ENCODE data around the gene PWP2.
"Not testable (repeated sequence)": the region's sequence is repeated elsewhere in the genome, so short reads cannot be mapped to it uniquely, and the experiment has no call there.

The PWP2 gene

GRCh38 chr21:44107026-44107501 lies at the start of gene PWP2:
Gene PWP2 (plus strand): TSS chr21:44107399. CDS start chr21:44107417, 18 bp downstream.
- not testable (repeated sequence) for DNase-seq

DNA sequence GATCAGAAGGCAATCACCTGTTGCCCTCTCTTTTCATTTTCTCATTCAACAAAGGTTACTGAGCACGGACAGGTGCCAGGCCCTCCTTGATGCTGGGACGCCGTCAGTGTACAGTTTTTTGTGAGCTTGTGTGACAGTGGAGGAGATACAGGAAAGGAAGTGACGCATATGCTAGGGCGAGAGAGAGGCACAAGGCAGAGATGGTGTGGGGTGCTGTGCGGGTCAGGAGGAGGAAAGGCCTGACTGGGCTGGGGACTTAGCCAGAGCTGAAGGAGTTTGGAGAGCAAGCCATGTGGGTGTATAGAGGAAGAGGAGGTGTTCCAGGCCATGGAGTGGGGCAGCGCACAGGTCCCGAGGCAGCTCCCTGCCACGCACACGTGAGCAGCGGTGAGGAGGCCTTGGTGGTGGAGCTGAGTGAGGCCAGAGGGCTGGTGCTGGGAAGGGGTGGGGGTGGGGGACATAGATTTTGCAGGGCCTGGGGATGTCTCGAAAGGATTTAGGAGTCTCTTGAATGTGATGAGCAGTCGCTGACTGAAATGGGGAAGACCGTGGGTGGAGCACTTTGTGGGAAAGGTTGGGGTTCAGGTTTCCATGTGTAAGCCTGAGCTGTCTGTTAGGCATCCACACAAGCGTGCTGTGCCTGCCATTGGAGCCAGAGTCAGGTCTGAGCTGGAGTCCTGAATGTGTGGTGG lies 49.1 kb upstream of the PWP2 start:
- DNase-seq = no peak

DNA sequence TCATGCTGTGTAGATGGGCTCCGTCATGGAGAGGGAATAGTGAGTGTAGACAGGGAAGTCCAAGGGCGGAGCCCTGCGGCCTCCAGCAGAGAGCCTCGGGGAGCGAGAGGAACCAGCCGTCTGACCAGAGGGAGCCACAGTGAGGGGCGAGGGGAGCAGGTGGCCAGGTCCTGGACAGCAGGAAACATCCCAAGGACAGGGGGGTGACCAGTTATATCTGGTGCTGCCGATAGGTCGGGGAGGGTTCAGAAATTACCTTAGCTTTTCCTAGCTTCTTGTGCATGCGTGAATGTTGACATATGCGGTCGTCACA lies 48.6 kb upstream of the PWP2 start:
- DNase-seq = no peak

- DNase-seq = peak in 1 of 3 experiments; percentile 14
Measured at GRCh38 chr21:44058981-44059380, 48.2 kb upstream of the PWP2 start.

- DNase-seq = peak in 1 of 3 experiments; percentile 43
Measured at GRCh38 chr21:44059710-44060109, 47.5 kb upstream of the PWP2 start.

GRCh38 chr21:44062380-44062779 lies 44.8 kb upstream of the PWP2 start:
- no peak for DNase-seq

DNA sequence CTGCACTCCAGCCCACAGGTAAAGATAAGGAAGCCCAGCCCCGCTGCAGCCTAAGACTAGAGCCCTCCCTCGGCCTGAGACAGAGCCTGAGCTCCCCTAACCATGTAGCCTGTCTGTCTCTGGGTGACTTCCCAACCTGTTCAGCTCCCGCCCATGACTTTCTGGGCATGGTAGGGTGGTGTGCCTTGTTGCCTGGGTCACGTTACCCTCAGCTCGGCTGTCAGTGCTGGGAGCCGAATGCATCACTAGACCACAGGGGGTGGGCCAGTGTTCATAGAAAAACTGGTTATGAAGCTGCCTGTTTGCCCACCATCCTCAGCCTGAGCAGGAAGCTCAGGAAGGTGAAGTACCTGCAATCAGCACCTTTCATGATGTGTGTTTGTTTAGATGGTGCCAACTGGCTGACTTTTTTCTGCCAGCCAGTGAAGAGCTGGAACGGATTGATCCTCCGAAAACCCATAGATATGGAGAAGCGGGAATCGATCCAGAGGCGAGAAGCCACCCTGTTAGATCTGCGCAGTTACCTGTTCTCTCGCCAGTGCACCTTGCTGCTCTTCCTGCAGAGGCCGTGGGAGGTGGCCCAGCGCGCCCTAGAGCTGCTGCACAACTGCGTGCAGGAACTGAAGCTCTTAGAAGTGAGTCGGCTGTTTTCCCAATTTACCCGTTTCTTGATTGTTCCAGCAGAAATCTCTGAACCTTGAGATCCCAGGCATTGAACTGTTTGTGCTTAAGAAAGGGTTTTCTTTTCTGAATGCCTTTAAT lies 43.9 kb upstream of the PWP2 start:
- DNase-seq = no peak

GRCh38 chr21:44064852-44065403 lies 42.3 kb upstream of the PWP2 start:
- no peak for DNase-seq

- no peak for DNase-seq
Measured at GRCh38 chr21:44065428-44065827, 41.8 kb upstream of the PWP2 start.

DNA sequence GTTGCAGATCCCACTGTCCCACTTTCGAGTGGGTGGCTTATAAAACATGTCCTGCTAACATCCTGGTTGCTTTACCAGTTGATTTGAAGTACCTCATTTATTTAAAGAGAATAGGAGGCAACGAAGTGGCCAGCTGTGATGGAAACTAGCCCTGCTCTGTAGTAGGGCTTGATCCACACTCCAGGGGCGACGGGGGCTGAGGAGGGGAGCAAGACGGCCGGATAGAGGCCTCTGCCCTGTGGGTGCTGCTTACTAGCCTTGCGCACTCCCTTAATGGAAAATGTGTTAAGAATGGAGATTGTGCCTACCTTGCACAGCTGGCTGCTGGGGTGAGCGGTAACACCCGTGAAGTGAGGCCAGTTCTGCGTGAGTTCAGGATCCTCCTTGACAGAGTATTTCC lies 41.1 kb upstream of the PWP2 start:
- no peak for DNase-seq

DNA sequence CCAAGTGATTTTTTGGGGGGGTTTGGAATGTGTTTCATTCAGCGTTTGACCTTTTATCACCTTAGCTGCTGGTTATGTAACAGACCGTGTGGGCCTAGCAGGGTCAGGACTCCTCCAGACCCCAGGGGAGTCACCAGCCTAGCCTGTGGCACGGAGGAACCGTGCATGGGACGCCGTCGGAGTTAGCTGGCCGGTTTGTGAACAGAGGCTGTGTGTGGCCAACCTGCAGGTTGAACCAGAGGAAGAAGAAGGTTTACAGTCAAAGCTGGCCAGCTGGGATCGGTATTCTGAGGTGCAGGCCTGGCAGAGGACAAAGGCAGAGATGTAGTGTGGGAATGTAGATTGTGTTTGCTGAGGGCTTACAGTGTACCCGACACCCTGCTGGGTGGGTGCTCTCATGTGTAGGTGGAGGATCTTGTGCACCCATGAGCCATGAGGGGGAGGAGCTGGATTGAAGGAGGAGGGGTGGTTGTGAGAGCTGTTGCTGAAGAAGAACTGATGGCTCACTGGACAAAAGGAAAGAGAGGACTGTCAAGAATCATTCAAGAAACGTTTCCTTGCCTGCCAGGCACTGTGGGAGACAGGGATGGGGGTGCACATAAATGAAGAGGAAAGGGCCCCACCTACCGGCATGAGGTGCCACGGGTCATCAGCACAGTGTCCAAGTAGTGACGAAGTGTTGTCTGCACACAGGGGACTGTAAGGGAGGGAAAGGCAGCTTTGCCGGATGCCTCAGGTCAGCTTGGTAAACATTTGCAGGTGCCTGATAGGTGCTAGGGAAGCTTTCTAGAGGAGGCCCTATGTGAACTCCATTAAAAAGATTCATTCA lies 40.0 kb upstream of the PWP2 start:
- DNase-seq = no peak

DNA sequence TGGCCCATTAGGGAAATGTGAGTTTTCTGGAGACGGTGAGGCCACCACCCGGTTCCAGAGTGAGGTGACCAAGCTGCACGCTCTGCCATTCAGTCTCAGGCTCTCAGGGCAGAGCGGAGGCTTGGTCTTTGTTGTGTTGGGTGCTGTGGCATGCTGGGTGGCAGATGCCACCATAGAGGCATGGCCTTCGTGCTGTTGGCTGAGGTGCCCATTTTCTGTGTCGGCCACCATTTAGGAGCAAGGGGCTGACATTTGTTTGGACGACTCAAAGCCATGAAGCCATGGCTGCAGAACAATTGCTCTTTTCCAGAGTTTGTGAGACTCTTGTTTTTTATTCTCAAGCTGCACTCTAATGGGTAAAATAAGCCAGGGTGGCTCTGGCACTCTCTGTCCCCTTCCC lies 36.8 kb upstream of the PWP2 start:
- no peak for DNase-seq

DNA sequence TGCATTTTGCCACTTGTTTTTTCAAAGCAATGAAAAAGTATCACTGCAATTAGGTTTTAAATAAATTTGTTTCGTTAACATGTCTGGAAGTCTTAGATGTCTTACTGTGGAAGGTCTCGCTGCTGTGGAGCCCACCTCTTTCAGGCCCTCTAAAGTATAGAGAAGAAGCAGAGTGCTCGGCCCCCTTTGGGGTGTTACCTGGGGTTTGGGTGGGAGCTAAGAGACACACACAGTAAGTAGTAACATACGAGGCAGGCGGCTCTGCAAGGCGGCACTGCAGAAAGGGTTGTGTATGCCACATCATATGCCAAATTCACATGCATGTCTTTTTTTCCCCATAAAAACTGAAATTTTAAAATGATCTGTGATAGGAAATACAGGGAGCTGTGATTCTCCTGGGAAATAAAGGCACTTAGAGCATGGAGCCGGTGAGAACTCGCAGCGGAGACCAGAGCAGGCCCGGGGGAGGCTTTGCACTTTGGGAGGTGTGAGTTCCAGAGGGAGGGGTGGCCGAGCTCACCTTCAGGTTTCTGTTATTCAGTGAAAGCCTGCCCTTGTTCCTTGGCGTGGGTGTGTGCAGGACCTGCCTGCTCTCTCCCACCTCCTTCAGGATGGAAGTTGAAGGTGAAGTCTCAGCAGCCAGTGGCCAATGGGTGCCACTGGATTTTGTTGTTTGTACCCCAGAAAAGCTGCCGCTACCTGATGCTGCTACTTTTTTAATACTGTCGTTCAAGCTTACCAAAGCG lies 35.7 kb upstream of the PWP2 start:
- DNase-seq = no peak

DNA sequence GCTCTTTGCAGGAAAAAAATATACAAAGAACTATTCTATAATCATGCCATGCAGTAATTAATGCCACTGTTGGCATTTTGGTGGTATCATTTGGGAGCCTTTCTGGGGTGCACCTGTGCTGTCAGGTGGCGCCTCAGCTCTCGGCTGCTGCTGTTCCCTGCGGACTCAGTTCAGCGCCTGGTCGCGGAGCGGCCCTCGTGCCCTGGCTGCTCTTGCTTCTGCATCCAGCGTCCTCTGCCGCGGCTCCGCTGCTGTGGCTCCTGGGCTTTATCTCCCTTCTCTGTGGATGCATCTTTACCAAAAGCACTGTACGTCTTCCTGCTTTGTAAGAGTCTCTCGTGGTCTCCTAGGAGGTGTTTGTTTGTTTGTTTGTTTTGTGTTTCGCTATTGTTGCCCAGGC lies 35.1 kb upstream of the PWP2 start:
- no peak for DNase-seq

GRCh38 chr21:44074315-44074958 lies 32.8 kb upstream of the PWP2 start:
- no peak for DNase-seq

DNA sequence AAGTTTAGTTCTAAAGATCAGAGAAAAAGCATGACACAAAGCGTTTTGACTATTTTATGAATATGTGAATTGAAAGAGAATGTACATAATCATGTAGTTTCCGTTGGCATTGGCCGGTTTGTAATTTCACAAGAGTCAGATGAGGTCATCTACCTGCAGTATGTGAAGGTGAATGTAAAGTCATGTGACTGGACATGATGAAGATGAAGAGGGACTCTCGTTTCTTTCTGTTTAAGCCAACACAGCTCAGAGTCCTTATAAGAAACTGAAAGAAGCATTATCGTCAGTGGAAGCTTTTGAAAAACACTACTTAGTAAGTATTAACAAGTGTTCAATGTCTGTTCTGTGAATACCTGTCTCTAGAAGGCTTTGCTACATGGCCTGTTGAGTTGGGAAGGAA lies 30.9 kb upstream of the PWP2 start:
- DNase-seq = no peak

GRCh38 chr21:44078411-44078981 lies 28.7 kb upstream of the PWP2 start:
- DNase-seq = no peak

DNA sequence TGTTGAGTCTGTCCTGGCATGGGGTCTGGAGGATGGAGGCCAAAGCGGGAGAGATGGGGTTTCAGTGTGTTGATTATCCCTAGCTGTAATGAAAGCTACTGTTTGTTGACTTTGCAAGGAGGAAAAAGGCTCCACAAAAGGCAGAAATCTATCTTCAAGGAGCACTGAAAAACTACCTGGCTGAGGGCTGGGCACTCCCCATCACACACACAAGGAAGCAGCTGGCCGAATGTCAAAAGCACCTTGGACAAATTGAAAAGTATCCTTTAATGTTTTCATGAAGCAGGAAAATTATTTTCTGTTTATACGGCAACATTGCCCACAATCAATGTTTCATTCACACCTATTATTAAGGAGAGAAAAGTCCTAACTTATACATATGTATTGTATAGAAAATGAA lies 27.8 kb upstream of the PWP2 start:
- DNase-seq = no peak

DNA sequence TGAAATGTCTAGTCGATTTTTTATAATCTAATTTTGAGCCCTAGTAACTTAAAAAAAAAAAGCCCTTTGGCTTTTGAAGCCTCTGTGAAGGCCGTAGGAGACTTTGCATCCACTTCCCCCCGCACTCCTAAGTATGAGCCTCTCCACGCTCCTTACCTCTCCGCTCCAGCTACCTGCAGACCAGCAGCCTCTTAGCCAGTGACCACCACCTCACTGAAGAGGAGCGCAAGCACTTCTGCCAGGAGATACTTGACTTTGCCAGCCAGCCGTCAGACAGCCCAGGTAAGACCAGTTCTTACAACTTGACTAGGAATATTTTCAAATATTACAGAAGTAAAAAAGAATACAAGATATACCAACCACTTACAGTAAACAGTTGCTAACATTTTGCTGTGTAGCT lies 27.4 kb upstream of the PWP2 start:
- DNase-seq = no peak

DNA sequence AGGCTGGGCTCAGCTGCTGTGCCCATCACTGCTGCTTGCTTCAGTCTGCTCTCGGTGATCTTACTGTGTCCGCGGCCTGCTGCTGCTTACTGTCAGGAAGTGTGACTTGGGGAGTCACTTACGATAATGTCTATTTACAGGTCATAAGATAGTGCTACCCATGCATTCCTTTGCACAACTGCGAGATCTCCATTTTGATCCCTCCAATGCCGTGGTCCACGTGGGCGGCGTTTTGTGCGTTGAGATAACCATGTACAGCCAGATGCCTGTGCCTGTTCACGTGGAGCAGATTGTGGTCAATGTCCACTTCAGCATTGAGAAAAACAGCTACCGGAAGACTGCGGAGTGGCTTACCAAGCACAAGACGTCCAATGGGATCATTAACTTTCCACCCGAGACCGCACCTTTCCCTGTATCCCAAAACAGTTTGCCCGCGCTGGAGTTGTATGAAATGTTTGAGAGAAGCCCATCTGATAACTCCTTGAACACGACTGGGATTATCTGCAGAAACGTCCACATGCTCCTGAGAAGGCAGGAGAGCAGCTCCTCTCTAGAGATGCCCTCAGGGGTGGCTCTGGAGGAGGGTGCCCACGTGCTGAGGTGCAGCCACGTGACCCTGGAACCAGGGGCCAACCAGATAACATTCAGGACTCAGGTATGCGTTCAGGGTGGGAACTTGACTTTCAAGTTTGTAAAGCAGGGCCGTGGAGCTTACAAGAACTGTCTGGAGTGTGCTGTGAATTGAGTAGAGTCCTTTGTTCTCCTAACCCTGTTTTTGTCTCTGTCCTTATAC lies 24.4 kb upstream of the PWP2 start:
- no peak for DNase-seq
